ENCODE data around the gene RBM47. TPM values are rescaled to one million over a fixed set of nuclear protein-coding genes. Genes with fewer than 3 reads are reported as not detected.

Gene RBM47
- total and polyA plus RNA-seq, 10 of the 15 experiments (the other 5 are each of a cell fraction or from before 2014, with no cell fraction given), result 7.9 to 45.0 (median 28.7) TPM

GRCh38 chr4:40462326-40462725 lies 167.3 kb downstream of the RBM47 start (continued):
- peak; percentile 46; the same call in 1 of the 2 replicates for TF ChIP-seq NFIC (IDR thresholded peaks at IDR 0.05; ENCODE audit: low read depth, low read length)
- TF ChIP-seq NR2C2 (IDR thresholded peaks at IDR 0.05; ENCODE audit: borderline replicate concordance, control insufficient read depth, insufficient read length, low read depth), result no peak
- peak; percentile 46 for TF ChIP-seq BCL3 (IDR thresholded peaks at IDR 0.05; ENCODE audit: borderline replicate concordance, insufficient read depth, low read depth, low read length, poor library complexity, severe bottlenecking)
- no peak for TF ChIP-seq BACH1 (IDR thresholded peaks at IDR 0.05; ENCODE audit: borderline replicate concordance)
- TF ChIP-seq ZSCAN29 (IDR thresholded peaks at IDR 0.05), result no peak
- no peak for TF ChIP-seq NFYA (IDR thresholded peaks at IDR 0.05; ENCODE audit: borderline replicate concordance, low read depth, low read length)
- TF ChIP-seq PBX3 (IDR thresholded peaks at IDR 0.05; ENCODE audit: insufficient replicate concordance, low read depth, low read length), result no peak
- no peak for TF ChIP-seq ELK1 (IDR thresholded peaks at IDR 0.05; ENCODE audit: low read depth, low read length)
- TF ChIP-seq SP1 (IDR thresholded peaks at IDR 0.05; ENCODE audit: low read depth, low read length), result no peak
- peak; percentile 37 for TF ChIP-seq E2F8 (IDR thresholded peaks at IDR 0.05; ENCODE audit: low read depth, partially characterized antibody)
- TF ChIP-seq SMAD1 (IDR thresholded peaks at IDR 0.05; ENCODE audit: low read depth, partially characterized antibody), result no peak
- TF ChIP-seq IRF3 (IDR thresholded peaks at IDR 0.05), result no peak
- no peak for TF ChIP-seq PAX5 (IDR thresholded peaks at IDR 0.05; ENCODE audit: borderline replicate concordance, low read depth, low read length)
- TF ChIP-seq EGR1 (IDR thresholded peaks at IDR 0.05; ENCODE audit: borderline replicate concordance in 1 of 2, low read depth in 2 of 2, low read length in 2 of 2), result no peak
- peak; percentile 93 for TF ChIP-seq RELA (IDR thresholded peaks at IDR 0.05; ENCODE audit: borderline replicate concordance, partially characterized antibody)
- TF ChIP-seq TARDBP (IDR thresholded peaks at IDR 0.05; ENCODE audit: borderline replicate concordance), result no peak
- TF ChIP-seq RAD21 (IDR thresholded peaks at IDR 0.05; ENCODE audit: insufficient read depth, low read depth, low read length), result peak; percentile 51; the same call in 1 of the 2 replicates
- TF ChIP-seq ESRRA (IDR thresholded peaks at IDR 0.05; ENCODE audit: low read length), result no peak
- TF ChIP-seq BHLHE40 (IDR thresholded peaks at IDR 0.05; ENCODE audit: borderline replicate concordance in 1 of 2, low read depth in 2 of 2, low read length in 1 of 2), result peak; percentile 87 to 89
- TF ChIP-seq IKZF2 (IDR thresholded peaks at IDR 0.05), result peak; percentile 76 to 86
- TF ChIP-seq SUPT20H (IDR thresholded peaks at IDR 0.05; ENCODE audit: borderline replicate concordance, control insufficient read depth, low read depth, low read length), result no peak

Measured in GM12878 (cell line).